Measurements from ENCODE around the gene KRTAP4-6.
"Not testable (repeated sequence)": the region's sequence is repeated elsewhere in the genome, so short reads cannot be mapped to it uniquely, and the experiment has no call there.

Gene KRTAP4-6

GRCh38 chr17:41167561-41167960, 27.2 kb upstream of the KRTAP4-6 start:
- Histone ChIP-seq H3K36me3 (ENCODE audit: insufficient read depth, low read length) (no peaks in the 10 kb centered on the region), H3K9me3 (replicated peaks; ENCODE audit: low read length) (no peaks in the 10 kb centered on the region), H3K4me1 (ENCODE audit: control insufficient read depth, insufficient read depth, low read length) (no peaks in the 10 kb centered on the region), H3K4me2 (ENCODE audit: low read length) (no peak overlapping the region), H3K4me3 (ENCODE audit: low read length) (no peak overlapping the region), H3K27me3 (ENCODE audit: control insufficient read depth, insufficient read depth, low read length) (no peaks in the 10 kb centered on the region), H3K9ac (ENCODE audit: low read depth, low read length) (no peak overlapping the region)

GRCh38 chr17:41163828-41164227, 23.5 kb upstream of the KRTAP4-6 start:
- Histone ChIP-seq H3K27me3 (ENCODE audit: control insufficient read depth, insufficient read depth, low read length) (no peaks in the 10 kb centered on the region), H3K4me3 (ENCODE audit: low read length) (no peak overlapping the region), H3K36me3 (ENCODE audit: insufficient read depth, low read length) (no peaks in the 10 kb centered on the region), H3K4me2 (ENCODE audit: low read length) (no peak overlapping the region), H3K4me1 (ENCODE audit: control insufficient read depth, insufficient read depth, low read length) (no peaks in the 10 kb centered on the region), H3K9me3 (replicated peaks; ENCODE audit: low read length) (no peaks in the 10 kb centered on the region), H3K9ac (ENCODE audit: low read depth, low read length) (no peak overlapping the region)

- Histone ChIP-seq H3K9me3 (replicated peaks; ENCODE audit: low read length) (no peaks in the 10 kb centered on the region), H3K9ac (ENCODE audit: low read depth, low read length) (no peak within 1 kb of the TSS), H3K36me3 (ENCODE audit: insufficient read depth, low read length) (no peaks in the 10 kb centered on the region), H3K27me3 (ENCODE audit: control insufficient read depth, insufficient read depth, low read length) (no peaks in the 10 kb centered on the region), H3K4me3 (ENCODE audit: low read length) (no peak within 1 kb of the TSS), H3K4me2 (ENCODE audit: low read length) (no peak within 1 kb of the TSS), H3K4me1 (ENCODE audit: control insufficient read depth, insufficient read depth, low read length) (no peaks in the 10 kb centered on the region)
These were observed 20.3 kb upstream of the KRTAP4-6 start, which contains the start of gene KRTAP4-4 for GRCh38 chr17:41160648-41161047. TSS of gene KRTAP4-4 (minus strand) at chr17:41160748. CDS start at chr17:41160691, 57 bp downstream.

- H3K9me3 ChIP-seq (replicated peaks; ENCODE audit: low read length); H3K36me3 ChIP-seq (ENCODE audit: insufficient read depth, low read length); H3K4me3 ChIP-seq (ENCODE audit: low read length); H3K4me2 ChIP-seq (ENCODE audit: low read length); H3K27me3 ChIP-seq (ENCODE audit: control insufficient read depth, insufficient read depth, low read length); H3K4me1 ChIP-seq (ENCODE audit: control insufficient read depth, insufficient read depth, low read length); H3K9ac ChIP-seq (ENCODE audit: low read depth, low read length): not testable (repeated sequence)
These were observed 19.8 kb upstream of the KRTAP4-6 start for GRCh38 chr17:41160190-41160589.

- Histone ChIP-seq H3K36me3 (ENCODE audit: insufficient read depth, low read length) (no peaks in the 10 kb centered on the region), H3K9ac (ENCODE audit: low read depth, low read length) (no peak overlapping the region), H3K4me2 (ENCODE audit: low read length) (no peak overlapping the region), H3K27me3 (ENCODE audit: control insufficient read depth, insufficient read depth, low read length) (no peaks in the 10 kb centered on the region), H3K4me1 (ENCODE audit: control insufficient read depth, insufficient read depth, low read length) (no peaks in the 10 kb centered on the region), H3K9me3 (replicated peaks; ENCODE audit: low read length) (no peaks in the 10 kb centered on the region), H3K4me3 (ENCODE audit: low read length) (no peak overlapping the region)
These were observed 13.5 kb upstream of the KRTAP4-6 start for GRCh38 chr17:41153856-41154255.

GRCh38 chr17:41151525-41151924, 11.2 kb upstream of the KRTAP4-6 start:
- Histone ChIP-seq H3K4me3 (ENCODE audit: low read length) (no peak overlapping the region), H3K36me3 (ENCODE audit: insufficient read depth, low read length) (no peaks in the 10 kb centered on the region), H3K9ac (ENCODE audit: low read depth, low read length) (no peak overlapping the region), H3K27me3 (ENCODE audit: control insufficient read depth, insufficient read depth, low read length) (no peaks in the 10 kb centered on the region), H3K4me2 (ENCODE audit: low read length) (no peak overlapping the region), H3K4me1 (ENCODE audit: control insufficient read depth, insufficient read depth, low read length) (no peaks in the 10 kb centered on the region), H3K9me3 (replicated peaks; ENCODE audit: low read length) (no peaks in the 10 kb centered on the region)

- Histone ChIP-seq H3K4me1 (ENCODE audit: control insufficient read depth, insufficient read depth, low read length) (no peaks in the 10 kb centered on the region), H3K27me3 (ENCODE audit: control insufficient read depth, insufficient read depth, low read length) (no peaks in the 10 kb centered on the region), H3K4me2 (ENCODE audit: low read length) (no peak overlapping the region), H3K36me3 (ENCODE audit: insufficient read depth, low read length) (no peaks in the 10 kb centered on the region), H3K4me3 (ENCODE audit: low read length) (no peak overlapping the region), H3K9ac (ENCODE audit: low read depth, low read length) (no peak overlapping the region), H3K9me3 (replicated peaks; ENCODE audit: low read length) (no peaks in the 10 kb centered on the region)
These were observed 9.7 kb upstream of the KRTAP4-6 start for GRCh38 chr17:41150026-41150425.

GRCh38 chr17:41149652-41149985, 9.3 kb upstream of the KRTAP4-6 start, which contains the start of gene KRTAP4-5:
TSS of gene KRTAP4-5 (minus strand) at chr17:41149825. CDS start at chr17:41149767, 58 bp downstream.
- H3K4me1 ChIP-seq (ENCODE audit: control insufficient read depth, insufficient read depth, low read length), result no peaks in the 10 kb centered on the region
- no peak within 1 kb of the TSS for H3K4me2 ChIP-seq (ENCODE audit: low read length)
- no peaks in the 10 kb centered on the region for H3K36me3 ChIP-seq (ENCODE audit: insufficient read depth, low read length)
- H3K27me3 ChIP-seq (ENCODE audit: control insufficient read depth, insufficient read depth, low read length), result no peaks in the 10 kb centered on the region
- H3K4me3 ChIP-seq (ENCODE audit: low read length), result no peak within 1 kb of the TSS
- no peak within 1 kb of the TSS for H3K9ac ChIP-seq (ENCODE audit: low read depth, low read length)
- H3K9me3 ChIP-seq (replicated peaks; ENCODE audit: low read length), result no peaks in the 10 kb centered on the region

- H3K9me3 ChIP-seq (replicated peaks; ENCODE audit: low read length), result not testable (repeated sequence)
These were observed 8.8 kb upstream of the KRTAP4-6 start for GRCh38 chr17:41148971-41149651.

GRCh38 chr17:41147531-41148204, 7.3 kb upstream of the KRTAP4-6 start:
- no peak overlapping the region for H3K4me2 ChIP-seq (ENCODE audit: low read length)
- no peaks in the 10 kb centered on the region for H3K27me3 ChIP-seq (ENCODE audit: control insufficient read depth, insufficient read depth, low read length)
- H3K9me3 ChIP-seq (replicated peaks; ENCODE audit: low read length), result peaks cover 7% of the 10 kb centered on the region
- no peaks in the 10 kb centered on the region for H3K4me1 ChIP-seq (ENCODE audit: control insufficient read depth, insufficient read depth, low read length)
- H3K4me3 ChIP-seq (ENCODE audit: low read length), result no peak overlapping the region
- H3K9ac ChIP-seq (ENCODE audit: low read depth, low read length), result no peak overlapping the region
- no peaks in the 10 kb centered on the region for H3K36me3 ChIP-seq (ENCODE audit: insufficient read depth, low read length)

More at GRCh38 chr17:41148971-41149651, 8.8 kb upstream of the KRTAP4-6 start:
- not testable (repeated sequence) for H3K36me3 ChIP-seq (ENCODE audit: insufficient read depth, low read length); H3K4me3 ChIP-seq (ENCODE audit: low read length); H3K27me3 ChIP-seq (ENCODE audit: control insufficient read depth, insufficient read depth, low read length); H3K9ac ChIP-seq (ENCODE audit: low read depth, low read length); H3K4me2 ChIP-seq (ENCODE audit: low read length); H3K4me1 ChIP-seq (ENCODE audit: control insufficient read depth, insufficient read depth, low read length)

- H3K9ac ChIP-seq (ENCODE audit: low read depth, low read length), result no peak overlapping the region
- H3K36me3 ChIP-seq (ENCODE audit: insufficient read depth, low read length), result no peaks in the 10 kb centered on the region
- H3K9me3 ChIP-seq (replicated peaks; ENCODE audit: low read length), result peaks cover 7% of the 10 kb centered on the region
- H3K4me2 ChIP-seq (ENCODE audit: low read length), result no peak overlapping the region
- no peak overlapping the region for H3K4me3 ChIP-seq (ENCODE audit: low read length)
- H3K4me1 ChIP-seq (ENCODE audit: control insufficient read depth, insufficient read depth, low read length), result no peaks in the 10 kb centered on the region
- no peaks in the 10 kb centered on the region for H3K27me3 ChIP-seq (ENCODE audit: control insufficient read depth, insufficient read depth, low read length)
These were observed 4.9 kb upstream of the KRTAP4-6 start for GRCh38 chr17:41145261-41145660.

GRCh38 chr17:41144846-41145245, 4.5 kb upstream of the KRTAP4-6 start:
- Histone ChIP-seq H3K36me3 (ENCODE audit: insufficient read depth, low read length) (no peaks in the 10 kb centered on the region), H3K9me3 (replicated peaks; ENCODE audit: low read length) (peaks cover 7% of the 10 kb centered on the region), H3K27me3 (ENCODE audit: control insufficient read depth, insufficient read depth, low read length) (no peaks in the 10 kb centered on the region), H3K4me3 (ENCODE audit: low read length) (no peak overlapping the region), H3K4me1 (ENCODE audit: control insufficient read depth, insufficient read depth, low read length) (no peaks in the 10 kb centered on the region), H3K4me2 (ENCODE audit: low read length) (no peak overlapping the region), H3K9ac (ENCODE audit: low read depth, low read length) (no peak overlapping the region)

All from skeletal muscle satellite cell (primary cell).